HG02798 (cell line): ENCODE data around the gene LRRC8C.
A peak's percentile ranks its signal among the peaks of the same experiment; 100 is the strongest.

ENCODE experiments used
- ATAC-seq: cut with Tn5 transposase; IDR thresholded peaks from one replicate; pipeline ENCODE4 v1.9.1; 2021; ENCODE audit warnings: mild to moderate bottlenecking; ENCODE audit not compliant: unreplicated experiment, poor library complexity

LRRC8C gene

DNA sequence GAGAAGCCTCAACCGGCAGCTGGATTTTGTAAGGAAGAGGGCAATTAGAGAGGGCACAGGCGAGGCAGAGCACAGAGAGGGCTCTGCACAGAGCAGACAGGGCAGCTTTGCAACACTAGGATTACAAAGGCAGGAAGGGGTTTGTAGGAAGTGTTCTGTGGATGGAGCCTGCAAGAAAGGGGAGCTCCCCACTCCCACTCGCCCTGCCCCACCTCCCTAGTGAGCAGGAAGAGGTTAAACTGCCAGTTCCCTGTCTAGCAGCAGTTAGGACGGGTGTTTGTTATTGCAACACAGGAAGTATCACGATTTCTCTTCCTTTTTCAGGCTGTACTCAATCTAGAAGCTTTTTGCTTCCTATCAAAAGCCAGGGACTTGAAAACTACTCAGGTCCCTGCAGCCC, 124.6 kb downstream of the LRRC8C start:
- ATAC-seq = no peak

- ATAC-seq = no peak
Observed at GRCh38 chr1:89758156-89758555, 125.2 kb downstream of the LRRC8C start.

DNA sequence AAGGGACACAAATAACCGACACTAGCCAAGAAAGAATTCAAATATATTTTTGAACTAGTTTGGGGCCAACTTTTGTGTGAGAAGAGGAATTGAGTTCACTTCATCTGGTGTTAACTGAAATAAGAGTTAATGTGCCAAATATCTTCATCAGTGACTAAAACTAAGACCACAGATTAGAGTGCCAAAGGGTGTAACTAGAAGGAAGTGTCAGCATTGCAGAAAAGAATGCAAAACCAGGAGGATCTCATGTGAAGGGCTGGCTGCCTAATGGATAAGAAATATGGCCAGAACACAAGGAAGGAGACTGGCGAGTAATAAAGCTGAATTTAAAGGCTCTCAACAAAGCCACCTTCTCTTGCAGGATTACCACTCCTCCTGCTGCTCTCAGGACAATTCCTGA, 126.1 kb downstream of the LRRC8C start:
- no peak for ATAC-seq

GRCh38 chr1:89760496-89760895, 127.6 kb downstream of the LRRC8C start:
- ATAC-seq = no peak

- no peak for ATAC-seq
Observed at GRCh38 chr1:89761338-89761737, 128.4 kb downstream of the LRRC8C start.

DNA sequence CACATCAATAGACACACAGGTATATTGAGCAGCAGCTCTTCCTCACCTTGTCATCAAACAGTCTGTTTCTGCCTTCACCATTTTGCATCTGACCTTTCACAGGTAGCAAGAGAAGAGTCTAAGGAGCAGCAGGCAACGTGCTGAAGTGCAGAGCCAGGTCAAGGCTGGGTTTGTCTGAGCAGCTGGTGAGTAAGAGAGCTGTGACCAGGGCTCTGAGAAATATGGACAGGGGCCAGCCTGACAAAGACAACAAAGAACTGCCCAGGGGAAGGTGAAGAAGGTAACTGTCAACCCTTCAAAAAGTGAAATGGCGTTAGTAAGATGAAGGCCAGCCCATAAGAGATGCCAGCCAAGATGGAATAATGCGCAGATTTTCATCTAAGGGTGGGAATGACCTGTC, 129.0 kb downstream of the LRRC8C start:
- no peak for ATAC-seq

DNA sequence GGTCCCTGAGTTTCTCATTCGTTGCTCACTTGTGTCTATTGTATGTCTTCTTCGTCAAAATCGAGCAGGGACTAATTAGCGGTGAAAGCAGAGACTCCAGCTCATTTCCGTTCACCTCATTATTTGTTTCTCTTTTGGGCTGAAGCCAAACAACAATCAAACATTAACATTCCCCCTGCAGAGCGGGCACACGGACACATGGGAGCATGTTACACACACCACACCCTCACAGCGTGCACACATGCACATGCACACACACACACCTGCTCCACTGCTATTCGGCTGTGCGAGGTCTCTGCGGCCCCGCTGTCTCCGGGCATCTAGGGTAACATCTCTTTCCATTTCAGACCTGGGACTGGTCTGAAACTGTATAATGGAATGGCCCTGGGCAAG, 129.5 kb downstream of the LRRC8C start:
- peak; percentile 11 for ATAC-seq

DNA sequence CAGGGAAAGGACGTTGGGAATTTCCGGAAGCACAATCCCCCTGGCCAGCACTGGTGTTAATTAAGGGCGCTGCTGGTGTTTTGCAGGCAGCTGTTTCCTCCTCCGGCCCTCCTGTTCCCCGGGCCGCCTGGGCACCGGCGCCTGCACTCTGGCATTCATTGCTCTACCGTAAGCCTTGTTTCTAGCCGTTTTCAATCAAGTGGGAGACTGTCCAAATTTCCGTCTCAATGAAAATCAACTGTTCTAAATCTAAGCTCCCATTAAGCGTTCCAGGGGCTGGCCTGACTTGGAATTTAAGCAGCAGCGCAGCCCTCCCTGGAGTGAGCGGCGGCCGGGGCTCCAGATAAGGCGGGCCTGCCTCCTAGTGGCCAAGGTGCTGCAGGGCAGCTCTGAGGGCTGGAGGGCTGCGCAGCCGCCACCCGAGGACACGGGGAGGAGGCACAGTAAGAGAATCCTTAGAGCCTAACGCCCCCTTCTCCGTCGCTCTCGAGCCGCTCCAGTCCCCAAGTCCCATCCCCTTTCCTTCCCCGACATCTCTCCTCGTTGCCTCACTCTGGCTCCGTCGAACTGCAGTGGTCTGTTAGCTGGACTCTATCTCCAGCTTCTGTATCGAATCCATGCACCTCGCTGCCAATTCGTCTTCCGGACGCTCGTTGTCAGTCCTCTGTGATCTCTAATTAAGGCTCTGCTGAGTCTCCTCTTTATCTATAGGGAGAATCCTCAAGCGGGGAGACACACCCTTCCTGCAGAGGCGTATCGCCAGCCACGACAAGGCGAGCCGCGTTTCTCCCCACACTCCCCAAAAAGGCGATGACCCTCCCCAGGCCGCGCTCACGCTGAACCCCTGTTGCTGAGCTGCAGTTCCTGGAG, 130.1 kb downstream of the LRRC8C start:
- peak; percentile 99 for ATAC-seq

GRCh38 chr1:89763649-89763986, 130.7 kb downstream of the LRRC8C start:
- ATAC-seq = no peak

DNA sequence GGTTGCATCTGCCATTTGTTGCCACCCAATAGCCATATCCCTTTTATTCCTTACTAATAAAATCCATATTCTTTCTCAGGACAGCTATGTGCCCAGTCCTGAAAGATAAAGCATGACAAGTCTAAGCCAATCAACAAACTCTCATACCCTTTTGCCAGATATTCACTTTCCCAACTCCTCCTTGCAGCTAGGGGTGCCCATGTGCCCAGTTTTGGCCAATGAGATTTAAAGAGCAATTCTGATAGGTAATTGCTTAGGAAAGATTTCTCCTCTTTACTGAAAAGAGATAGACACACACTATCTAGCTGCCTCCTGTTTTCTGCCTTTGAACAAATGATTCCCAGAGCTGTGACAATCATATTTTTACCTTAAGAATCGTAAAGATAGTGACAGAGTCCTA, 132.9 kb downstream of the LRRC8C start:
- ATAC-seq = no peak

- no peak for ATAC-seq
Observed at GRCh38 chr1:89767618-89768017, 134.7 kb downstream of the LRRC8C start.
